Activated CD4-positive, alpha-beta T cell treated with anti-CD3 and anti-CD28 coated beads, Interleukin-2, amount 50 U/mL, for 16 hours (primary cell): ENCODE measurements around the gene PTPRT.

Experiments used
- DNase-seq: peaks from one replicate; pipeline ENCODE4 v3.0.0-alpha.2; 2020

PTPRT gene

DNA sequence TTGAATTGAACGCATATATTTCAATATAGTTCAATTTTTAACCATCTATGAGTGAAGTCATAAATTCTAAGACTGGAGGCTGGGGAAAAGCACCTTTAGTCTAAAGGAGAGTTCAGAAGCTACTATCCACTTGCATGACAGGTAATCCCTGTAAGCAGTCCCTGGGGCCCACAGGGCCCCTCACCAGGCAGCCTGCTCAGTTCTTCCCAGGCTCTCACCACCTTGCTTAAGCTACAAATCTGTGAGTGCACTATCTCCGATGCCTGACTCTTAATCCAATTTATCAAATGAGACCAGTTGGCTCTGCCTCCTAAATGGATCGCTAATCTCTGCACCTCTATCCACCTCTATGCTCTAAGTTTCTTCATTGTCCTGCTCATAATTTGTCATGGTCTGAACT, 413.8 kb downstream of the PTPRT start:
- no peak for DNase-seq

DNA sequence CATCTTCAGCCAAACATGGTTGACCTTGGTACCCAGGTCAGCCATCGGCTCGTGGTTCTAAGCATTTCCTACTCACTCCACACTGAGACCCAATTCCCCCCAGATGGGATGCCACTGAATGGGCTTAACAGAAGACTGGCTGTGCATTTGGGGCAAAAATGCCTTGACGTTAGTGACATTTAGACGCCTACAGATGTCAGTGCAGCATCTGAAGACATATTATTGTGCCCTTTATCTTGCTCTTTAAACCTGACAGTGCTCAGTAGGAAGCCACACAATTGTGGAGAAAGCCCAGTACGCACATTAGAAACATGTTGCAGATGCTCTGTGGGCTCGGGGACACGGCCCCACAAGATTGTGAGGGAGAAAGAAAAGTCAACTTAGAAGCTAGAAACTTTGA, 414.7 kb downstream of the PTPRT start:
- DNase-seq, result no peak

DNA sequence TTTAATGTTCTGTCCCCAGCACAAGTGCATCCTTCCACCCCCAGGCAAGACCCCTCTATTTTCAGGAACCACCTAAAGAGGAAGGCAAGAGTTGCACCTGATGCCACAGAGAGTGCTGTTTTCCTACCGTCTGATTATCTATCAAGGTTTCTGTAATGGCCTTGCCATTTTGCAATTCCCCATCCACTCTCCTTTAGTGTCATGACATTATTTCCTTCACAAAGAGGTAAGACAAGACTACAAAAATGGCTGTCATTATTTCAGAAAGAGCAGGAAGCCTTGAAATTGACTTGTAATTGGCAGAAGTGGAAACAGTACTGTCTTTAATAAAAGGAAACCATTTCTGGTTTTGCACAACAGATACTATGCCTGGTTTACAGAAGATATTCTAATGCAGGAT, 426.7 kb downstream of the PTPRT start:
- no peak for DNase-seq

DNA sequence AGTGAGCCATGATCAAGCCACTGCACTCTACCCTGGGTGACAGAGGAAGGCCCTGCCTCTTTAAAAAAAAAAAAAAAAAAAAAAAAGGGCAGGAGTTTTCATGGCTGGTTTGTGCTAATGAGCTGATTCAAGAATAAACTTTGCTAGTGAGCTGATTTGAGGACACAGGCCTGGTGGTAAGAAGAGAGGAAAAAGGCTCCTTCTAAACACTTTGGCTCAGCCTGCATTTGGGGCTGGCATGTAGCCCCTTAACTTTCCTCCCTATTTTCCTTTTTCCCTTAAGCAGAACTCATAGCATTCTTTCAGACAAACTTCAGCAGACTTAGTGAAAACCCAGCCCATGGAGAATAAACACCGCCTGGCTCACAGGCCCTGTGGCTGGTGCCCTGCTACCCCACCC, 432.7 kb downstream of the PTPRT start:
- no peak for DNase-seq

DNA sequence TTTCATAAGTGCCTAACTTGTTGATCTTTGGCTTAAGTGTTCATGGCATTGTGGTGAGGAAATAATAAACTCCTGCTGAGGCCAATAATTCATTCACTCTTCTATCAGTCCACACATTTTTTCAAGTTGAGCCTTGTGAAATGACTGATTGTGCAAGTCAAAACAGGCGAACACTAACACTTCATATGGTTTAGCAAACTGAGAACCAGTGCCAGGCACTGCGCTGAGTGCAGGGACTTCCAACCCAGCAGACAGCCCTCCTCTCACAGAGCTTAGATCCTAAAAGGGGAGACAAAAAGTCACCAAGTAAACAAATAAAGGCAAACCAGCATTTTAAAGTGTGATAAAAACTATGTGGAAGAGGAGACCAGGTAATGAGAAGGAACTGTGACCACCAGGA, 435.0 kb downstream of the PTPRT start:
- DNase-seq, result no peak

DNA sequence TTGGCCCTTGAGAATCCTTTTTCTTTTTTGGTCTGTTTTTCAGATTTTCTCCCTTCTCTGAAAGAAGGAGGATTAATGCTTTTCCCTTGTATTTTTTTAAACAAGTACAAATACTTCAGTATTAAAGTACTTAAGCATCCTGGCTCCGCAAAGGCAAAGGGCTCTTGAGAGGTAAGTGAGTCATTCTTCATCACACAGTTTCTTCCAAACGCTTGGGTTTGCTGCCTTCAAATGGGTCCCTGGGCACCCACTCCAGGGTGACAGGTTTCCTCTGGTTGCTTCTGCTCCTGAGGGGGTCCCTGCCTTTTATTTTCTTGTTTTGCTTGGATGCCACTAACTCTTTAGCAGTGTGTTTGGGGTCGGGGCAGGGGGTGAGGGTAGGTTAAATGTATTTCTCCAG, 437.1 kb downstream of the PTPRT start:
- no peak for DNase-seq

DNA sequence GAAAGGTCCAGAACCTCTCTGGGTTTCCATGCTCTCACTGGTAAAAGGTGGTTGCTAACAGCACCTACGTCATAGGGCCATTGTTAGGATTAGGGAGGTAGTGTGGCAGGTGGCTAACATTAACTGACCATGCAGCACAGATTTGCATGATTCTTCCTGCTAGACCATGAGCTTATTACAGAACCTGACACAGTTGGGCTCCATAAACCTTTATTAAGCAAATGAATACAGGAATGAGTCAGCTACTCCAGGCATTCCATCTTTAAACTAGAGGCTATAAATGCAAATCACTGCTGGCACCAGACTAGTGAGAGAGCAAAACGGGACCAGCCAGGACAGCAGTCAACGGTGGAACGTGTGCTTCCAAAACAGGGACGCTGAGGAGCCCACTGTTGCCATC, 440.1 kb downstream of the PTPRT start:
- DNase-seq, result no peak

DNA sequence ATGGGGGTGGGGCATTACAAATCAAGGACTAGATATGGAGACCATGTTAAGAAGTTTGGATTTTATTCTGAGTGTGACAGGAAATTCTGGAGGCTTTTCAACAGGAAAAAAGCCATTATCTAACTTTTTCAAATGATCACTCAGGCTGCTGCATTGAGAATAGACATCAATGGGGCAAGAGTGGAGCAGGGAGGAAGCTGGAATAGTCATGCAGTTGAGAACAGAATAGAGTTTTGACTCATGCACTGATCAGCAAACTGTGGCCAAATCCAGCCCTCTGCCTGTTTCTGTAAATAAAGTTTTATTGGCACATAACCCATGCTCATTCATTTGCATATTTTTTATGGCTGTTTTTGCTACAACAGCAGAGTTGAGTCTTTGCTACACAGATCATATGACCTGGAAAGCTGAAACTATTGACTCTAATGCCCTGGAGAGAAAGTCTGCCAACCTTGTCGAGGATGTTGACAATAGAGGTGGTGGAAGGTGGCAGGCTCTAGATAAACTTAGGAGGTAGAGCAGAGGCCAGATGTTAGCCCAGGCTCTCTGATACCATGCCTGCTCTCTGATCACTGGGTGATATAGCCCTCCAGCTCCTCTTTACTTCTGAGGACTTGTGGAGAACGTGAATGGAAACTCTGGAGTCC, 441.8 kb downstream of the PTPRT start:
- no peak for DNase-seq

DNA sequence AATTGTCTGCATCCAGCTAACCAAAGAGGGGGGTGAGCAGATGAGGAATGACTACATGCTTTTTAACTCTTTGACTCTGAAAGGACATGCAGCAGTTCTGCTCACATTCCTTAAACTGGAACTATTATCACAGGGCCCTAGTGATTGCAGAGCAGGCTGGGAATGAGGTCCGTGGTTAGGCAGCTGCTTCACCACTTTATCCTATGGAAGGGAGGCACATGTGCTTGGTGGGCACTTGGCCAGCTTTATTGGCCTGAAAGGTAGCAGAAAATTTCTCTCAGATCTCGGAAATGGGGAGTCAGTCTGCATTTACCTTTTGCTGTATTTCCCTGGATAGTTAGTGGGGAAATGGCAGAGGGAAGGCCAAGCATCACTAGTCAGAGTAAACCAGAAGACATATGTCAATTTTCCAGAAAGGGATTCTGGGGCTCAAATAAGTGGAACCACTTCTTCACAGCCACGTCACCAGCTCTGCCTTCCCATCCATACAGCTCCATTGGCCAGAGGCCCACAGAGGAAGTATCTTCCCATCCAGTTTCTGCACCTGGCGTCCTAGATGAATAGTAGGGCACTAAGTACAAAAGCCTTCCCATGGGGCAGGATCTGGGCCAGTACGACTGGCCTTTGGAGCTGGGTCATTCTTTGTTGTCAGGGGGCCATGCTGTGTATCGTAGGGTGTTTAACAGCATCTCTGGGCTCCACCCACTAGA, 444.8 kb downstream of the PTPRT start:
- DNase-seq, result no peak

DNA sequence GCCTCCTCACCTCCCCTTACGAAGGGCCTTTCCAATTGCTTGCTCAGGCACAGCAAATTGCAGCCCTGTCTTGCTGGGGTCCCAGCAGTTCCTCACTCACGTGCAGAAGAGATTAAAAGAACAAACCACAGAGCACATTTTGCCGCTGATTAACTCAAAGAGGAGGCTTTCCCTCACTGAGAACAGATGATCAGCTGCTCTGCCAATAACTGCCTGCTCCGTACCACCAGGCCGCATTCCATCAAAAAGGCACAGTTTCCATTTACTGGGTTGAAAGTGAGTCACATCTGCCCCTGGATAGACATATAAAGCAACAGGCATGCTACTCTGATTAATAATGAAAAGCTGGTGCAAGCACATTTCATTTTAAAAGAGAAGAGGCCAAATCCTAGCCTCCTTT, 446.8 kb downstream of the PTPRT start:
- DNase-seq, result no peak

DNA sequence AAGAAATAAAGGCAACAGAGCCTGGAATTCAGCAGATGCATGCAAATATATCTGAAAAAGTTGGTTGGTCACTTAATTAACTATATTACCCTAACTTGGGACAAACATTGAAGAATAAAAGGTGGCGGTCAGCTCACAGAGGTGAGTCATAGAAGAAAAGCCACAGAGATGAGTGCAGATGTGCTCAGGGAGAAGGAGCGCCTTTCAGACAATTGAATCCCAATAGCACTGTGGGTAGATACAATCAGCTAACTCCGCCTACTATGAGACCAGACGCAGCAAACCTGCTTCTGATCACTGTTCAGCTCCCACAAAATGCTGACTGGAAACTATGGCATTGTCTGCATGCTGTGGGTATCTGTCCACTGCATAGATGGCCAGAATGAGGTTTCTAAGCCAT, 447.8 kb downstream of the PTPRT start:
- no peak for DNase-seq

DNA sequence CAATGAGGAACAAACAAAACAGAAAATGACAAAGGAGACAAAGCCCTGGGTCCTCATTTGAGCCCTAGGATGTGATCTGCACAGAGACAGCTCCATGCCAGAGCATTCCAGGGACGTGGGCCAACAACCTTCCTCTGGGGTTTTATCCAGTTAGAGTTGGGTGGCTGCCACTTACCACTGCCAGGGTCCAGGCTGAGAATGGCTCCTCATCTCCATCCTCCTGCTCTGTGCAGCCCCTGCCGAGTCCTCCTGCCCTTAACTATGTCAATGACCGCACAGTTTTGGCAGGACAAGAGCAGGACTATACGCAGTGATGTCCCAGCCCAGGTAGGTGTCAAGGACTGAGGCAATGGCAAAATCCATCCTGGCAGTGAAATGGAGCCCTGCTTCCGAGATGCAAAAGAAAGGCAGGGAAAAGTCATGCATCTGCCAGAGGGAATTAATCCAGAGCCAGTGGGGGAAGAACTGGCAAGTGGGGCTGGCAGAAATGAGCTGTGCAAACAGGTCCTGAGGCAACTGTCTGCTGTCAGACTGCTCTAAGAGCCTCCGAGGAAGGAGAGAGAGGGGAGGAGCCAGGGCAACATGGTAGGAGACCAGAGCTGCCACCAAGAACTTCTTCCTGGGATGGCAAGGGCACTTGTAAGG, 449.4 kb downstream of the PTPRT start:
- DNase-seq, result no peak

DNA sequence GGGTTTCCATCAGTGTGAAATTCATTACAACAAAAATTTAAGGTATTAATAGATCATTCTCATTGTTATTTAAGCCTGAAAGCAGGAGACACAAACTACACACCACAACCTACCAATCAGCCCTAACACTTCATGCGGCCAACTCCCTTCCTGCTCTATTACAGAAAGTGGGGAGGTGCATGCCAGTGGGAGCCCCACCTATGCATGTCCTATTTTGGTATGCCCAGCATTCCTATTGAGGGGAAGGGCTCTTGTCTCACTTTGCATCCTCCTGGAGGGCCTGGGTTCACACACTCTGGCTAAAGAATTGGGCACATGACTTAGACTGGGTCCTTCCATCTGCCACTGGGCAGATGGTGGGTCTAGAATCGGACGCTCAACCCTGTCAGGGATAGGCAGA, 450.0 kb downstream of the PTPRT start:
- DNase-seq, result no peak

DNA sequence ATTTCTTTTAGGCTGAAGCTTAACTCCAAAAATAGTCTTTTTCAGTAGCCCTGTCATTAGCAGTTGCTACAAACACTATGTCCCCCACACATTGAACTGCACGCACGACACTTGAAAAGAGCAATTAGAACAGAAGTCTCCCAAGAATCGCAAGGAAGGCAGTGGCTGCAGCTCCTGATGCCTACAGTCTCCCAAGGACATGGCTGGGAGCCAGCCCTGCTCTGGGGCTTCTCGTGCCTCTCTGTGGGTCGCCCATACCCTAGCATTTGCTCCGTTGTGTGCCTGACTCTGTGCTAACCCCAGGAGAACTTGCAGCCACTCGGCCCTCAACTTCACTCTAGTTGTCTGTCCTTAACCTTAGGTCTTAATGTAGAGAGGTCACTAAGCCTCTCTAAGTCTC, 454.2 kb downstream of the PTPRT start:
- DNase-seq, result no peak

DNA sequence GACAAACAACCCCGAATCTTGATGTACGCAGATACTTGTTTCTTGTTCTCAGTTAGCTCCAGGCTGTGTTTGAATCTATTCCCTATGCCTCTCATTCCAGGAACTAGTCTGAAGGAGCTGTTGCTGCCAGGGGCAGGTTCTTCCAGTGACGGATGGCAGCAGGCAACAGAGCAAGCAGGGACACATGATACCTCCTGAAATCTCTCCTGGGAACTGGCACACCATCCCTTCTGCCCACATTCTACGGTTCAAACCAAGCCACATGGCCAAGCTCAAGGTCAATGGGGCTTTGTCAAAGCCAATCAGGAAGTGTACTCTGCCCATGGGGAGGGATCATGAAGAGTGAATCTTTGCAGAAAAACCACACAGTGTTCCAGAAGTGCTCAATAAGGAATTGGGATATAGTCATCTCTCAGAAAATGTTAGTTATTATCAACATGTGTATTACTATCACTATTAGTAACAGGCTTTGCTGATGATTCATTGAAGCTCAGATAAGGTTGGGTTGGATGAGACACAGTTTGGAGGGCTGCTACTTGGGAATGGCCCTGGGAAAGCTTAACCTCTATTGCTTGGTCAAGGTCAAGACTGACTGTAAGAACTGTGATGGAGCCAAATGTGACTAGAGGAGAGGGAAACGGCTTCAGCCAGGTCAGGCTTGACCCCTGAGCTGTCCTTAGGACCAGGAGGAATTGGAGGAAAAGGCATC, 454.9 kb downstream of the PTPRT start:
- no peak for DNase-seq

DNA sequence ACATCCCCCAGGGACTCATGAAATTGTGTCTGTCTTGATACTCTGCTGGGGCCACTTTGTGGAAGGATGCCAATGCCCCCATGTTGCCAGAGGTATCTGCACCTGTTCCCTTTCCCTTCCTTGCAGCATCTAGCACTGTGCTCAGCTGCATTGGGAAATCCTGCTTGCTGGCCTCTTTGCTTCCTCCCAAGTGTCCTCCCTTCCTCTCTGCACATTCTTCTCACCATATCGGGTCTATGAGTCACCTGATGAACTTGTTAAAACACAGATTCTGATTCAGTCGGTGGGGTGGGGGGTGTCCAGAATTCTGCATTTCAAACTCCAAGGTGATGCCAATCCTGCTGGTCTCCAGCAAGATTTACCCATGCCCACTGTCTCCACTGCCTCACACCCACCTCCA, 467.8 kb downstream of the PTPRT start:
- DNase-seq, result no peak

DNA sequence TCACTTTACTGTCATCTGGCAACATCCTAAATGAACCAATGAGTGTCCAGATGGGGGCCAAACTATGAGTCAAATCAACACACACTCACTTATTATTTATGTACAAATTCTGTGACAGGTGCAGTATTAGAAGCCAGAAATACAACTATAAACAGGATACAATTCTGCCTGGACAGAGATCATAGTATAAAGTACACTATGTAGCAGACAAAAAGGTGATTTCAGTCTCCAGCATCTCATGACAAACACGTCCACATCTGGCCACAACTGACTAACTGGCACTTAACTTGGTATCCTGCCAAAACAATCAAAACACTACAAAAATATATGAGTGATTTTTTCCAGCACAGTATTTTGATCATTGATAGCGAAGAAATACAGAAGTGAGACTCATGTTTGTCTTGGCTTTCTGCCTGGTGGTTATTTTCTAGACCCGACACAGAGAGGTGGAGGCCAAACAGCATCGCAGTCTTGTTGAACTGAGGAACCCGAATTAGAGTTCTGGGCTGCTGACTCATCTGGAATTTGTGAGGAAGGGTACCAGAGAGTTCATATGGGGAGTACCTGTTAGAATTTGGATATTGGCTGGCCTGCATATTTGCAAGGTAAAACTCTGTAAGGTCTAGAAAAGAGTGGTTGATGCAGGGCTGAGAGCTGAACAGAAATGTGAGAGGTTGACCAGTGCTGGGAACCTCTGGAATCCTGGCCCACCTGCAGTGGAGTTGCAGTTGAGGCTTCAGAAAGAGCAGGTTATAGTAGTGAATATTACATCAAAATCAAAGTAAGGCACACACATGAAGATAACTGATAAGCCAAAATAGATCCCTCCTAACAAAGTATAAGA, 475.2 kb downstream of the PTPRT start:
- no peak for DNase-seq

DNA sequence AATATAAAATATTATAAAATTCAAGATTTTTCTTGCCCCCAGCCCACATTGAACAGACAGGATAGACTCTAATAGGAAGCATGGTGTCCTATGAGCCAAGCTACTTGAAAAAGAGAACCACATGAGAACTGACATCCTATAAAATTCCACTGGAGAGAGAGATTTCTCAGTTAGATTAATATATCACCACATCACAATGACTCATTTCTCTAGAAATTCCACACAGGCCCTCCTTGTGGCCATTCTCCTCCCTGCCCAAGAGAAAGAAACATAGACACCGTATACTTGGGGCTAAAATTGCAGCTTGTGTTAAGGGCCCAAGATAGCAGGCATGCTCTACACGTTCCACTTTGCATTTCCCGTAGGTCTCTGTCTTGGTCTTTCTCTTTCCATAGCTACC, 481.4 kb downstream of the PTPRT start:
- no peak for DNase-seq

DNA sequence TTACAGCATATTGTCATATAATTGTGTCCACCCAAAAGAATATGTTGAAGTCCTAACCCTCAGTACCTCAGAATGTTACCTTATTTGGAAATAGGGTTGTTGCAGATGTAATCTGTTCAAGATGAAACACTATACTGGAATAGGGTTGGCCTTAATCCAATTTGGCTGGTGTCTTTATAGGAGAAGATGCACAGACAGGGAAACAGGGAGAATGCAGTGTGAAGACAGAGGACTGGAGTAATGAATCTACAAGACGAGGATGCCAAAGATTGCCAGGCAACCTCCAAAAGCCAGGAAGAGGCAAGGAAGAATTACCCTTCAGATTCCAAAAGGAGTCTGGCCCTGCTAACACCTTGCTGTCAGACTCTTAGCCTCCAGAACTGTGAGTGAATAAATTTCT, 482.9 kb downstream of the PTPRT start:
- no peak for DNase-seq

DNA sequence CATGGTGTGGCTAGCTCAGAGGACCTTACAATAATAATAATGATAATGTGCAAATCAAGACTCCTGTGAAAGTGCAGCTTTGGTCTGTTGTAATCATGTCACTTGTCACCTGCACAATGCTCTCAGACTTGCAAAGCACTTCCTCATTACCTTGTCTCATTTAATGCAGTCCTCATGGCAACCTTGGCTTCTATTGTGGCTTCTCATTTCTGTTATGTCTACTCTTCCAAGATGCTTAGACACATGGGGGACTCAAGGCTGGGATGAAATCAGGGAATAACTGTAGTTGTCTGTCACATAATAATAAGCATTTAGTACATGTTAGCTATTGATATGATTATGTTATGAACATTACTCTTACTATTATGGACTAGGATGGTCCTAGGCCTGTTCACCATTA, 484.2 kb downstream of the PTPRT start:
- no peak for DNase-seq

DNA sequence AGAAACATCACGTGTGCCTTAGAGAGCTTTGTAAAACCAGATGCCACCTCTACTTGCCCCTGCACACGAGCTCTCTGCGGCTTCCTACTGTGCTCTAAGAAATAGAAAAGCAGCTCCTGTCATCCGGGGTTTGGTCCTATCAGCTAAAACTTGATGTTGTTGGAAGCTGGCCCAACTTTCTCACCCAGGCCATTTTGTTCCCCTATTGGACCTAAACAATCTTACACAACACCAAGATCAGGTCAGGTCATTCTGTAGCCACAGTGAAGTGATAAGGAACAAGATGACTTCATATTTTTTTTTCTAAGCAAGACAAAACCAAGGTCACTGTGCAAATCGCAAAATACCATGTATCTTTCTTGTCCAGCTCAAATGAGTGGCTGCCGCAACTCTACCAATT, 486.0 kb downstream of the PTPRT start:
- no peak for DNase-seq

DNA sequence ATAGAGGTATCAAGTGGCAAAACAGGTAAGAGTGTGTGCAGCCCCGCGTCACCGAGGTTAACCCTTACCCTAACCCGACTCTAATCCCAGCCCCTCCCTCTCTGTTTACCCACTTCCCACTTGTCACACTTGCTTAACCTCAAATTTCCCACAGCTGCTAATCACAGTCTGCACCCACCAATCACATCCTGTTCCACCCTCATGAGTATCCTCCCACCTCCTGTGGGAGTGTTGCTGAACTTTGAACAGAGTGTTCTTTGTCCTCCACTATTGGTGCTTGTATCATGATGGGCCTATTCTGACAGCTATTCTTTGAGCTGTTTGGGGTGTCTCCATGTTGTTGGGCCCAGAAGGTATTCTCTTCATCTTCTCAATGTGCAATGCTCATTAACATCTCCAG, 487.8 kb downstream of the PTPRT start:
- DNase-seq, result no peak

DNA sequence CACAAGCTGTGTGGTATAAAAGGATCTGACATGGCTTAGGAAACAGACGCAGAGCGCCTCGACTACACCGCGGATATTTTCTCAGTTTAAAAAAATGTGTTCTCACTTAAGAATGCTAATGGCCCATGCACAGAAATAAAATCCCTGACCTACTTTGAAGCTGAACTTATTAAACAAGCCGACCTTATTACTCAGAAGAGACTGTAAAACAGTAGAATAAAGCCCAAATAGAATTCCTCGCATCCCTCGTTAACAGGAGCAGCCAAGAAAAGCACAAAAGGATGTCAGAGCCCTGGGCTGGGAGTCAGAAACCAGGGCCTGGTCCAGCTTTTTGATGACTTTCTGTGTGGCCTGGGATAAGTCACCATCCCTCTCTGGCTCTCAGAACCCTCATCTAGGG, 489.3 kb downstream of the PTPRT start:
- DNase-seq, result no peak
